Activated naive CD4-positive, alpha-beta T cell treated with anti-CD3 and anti-CD28 coated beads, Interleukin-2, amount 50 U/mL, for 24 hours (primary cell): ENCODE measurements around the gene ATG16L1.
"Not testable (repeated sequence)": the region's sequence is repeated elsewhere in the genome, so short reads cannot be mapped to it uniquely, and the experiment has no call there.

ENCODE experiments used
- H3K27ac Mint-ChIP-seq: one replicate; pipeline ENCODE4 v1.8.0; 2021; ENCODE audit warnings: mild to moderate bottlenecking, mixed read lengths
- H3K27me3 Mint-ChIP-seq: one replicate; pipeline ENCODE4 v1.8.0; 2021; ENCODE audit warnings: mixed read lengths
- H3K36me3 Mint-ChIP-seq: one replicate; pipeline ENCODE4 v1.8.0; 2021; ENCODE audit warnings: mixed read lengths
- H3K4me1 Mint-ChIP-seq: one replicate; pipeline ENCODE4 v1.8.0; 2021; ENCODE audit warnings: mixed read lengths
- H3K4me3 Mint-ChIP-seq: one replicate; pipeline ENCODE4 v1.8.0; 2021; ENCODE audit warnings: mild to moderate bottlenecking, mixed read lengths
- H3K9me3 Mint-ChIP-seq: one replicate; pipeline ENCODE4 v1.8.0; 2021; ENCODE audit warnings: mixed read lengths

ATG16L1 gene

GRCh38 chr2:233321166-233321565 is 69.7 kb downstream of the ATG16L1 start:
- H3K27me3 Mint-ChIP-seq = no peaks in the 10 kb centered on the region
- H3K4me3 Mint-ChIP-seq = no peak overlapping the region
- no peak overlapping the region for H3K27ac Mint-ChIP-seq
- peaks cover 3% of the 10 kb centered on the region for H3K4me1 Mint-ChIP-seq
- no peaks in the 10 kb centered on the region for H3K36me3 Mint-ChIP-seq
- H3K9me3 Mint-ChIP-seq = no peaks in the 10 kb centered on the region

GRCh38 chr2:233323851-233324250 is 72.4 kb downstream of the ATG16L1 start:
- H3K4me1 Mint-ChIP-seq = peaks cover 3% of the 10 kb centered on the region
- no peaks in the 10 kb centered on the region for H3K27me3 Mint-ChIP-seq
- no peaks in the 10 kb centered on the region for H3K9me3 Mint-ChIP-seq
- H3K36me3 Mint-ChIP-seq = no peaks in the 10 kb centered on the region
- no peak overlapping the region for H3K4me3 Mint-ChIP-seq
- H3K27ac Mint-ChIP-seq = no peak overlapping the region

- H3K4me1 Mint-ChIP-seq = peaks cover 8% of the 10 kb centered on the region
- no peak overlapping the region for H3K4me3 Mint-ChIP-seq
- H3K27me3 Mint-ChIP-seq = no peaks in the 10 kb centered on the region
- no peaks in the 10 kb centered on the region for H3K9me3 Mint-ChIP-seq
- H3K36me3 Mint-ChIP-seq = no peaks in the 10 kb centered on the region
- no peak overlapping the region for H3K27ac Mint-ChIP-seq
Observed at GRCh38 chr2:233325256-233325655, 73.8 kb downstream of the ATG16L1 start.

DNA sequence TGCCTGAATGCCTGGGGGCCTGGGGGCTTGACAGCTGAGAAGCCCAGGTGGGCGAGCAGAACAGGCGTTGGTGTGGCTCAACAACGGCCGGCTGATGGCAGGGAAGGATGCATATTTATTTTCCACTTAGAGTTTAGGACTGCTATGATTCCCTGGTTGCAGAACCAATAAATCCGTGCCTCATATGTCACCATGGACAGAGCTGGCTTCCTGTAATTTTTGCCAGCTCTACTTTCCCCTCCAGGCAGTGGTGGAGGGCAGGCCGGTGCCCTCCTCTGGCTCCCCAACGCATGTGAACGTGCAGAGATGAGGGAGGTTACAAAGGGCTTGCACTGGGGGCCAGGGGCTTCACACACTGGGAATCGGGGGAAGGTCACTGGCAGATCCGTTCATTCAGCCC is 74.3 kb downstream of the ATG16L1 start:
- no peak overlapping the region for H3K4me3 Mint-ChIP-seq
- peaks cover 8% of the 10 kb centered on the region for H3K4me1 Mint-ChIP-seq
- no peaks in the 10 kb centered on the region for H3K9me3 Mint-ChIP-seq
- no peaks in the 10 kb centered on the region for H3K36me3 Mint-ChIP-seq
- no peaks in the 10 kb centered on the region for H3K27me3 Mint-ChIP-seq
- peak overlapping the region; percentile 72 for H3K27ac Mint-ChIP-seq

- Mint-ChIP-seq H3K4me3 (no peak overlapping the region), H3K36me3 (no peaks in the 10 kb centered on the region), H3K9me3 (no peaks in the 10 kb centered on the region), H3K27ac (no peak overlapping the region), H3K4me1 (peaks cover 14% of the 10 kb centered on the region), H3K27me3 (no peaks in the 10 kb centered on the region)
Observed at GRCh38 chr2:233326500-233326899, 75.0 kb downstream of the ATG16L1 start.

GRCh38 chr2:233328922-233329321 is 77.4 kb downstream of the ATG16L1 start:
- Mint-ChIP-seq H3K27ac (no peak overlapping the region), H3K27me3 (no peaks in the 10 kb centered on the region)

DNA sequence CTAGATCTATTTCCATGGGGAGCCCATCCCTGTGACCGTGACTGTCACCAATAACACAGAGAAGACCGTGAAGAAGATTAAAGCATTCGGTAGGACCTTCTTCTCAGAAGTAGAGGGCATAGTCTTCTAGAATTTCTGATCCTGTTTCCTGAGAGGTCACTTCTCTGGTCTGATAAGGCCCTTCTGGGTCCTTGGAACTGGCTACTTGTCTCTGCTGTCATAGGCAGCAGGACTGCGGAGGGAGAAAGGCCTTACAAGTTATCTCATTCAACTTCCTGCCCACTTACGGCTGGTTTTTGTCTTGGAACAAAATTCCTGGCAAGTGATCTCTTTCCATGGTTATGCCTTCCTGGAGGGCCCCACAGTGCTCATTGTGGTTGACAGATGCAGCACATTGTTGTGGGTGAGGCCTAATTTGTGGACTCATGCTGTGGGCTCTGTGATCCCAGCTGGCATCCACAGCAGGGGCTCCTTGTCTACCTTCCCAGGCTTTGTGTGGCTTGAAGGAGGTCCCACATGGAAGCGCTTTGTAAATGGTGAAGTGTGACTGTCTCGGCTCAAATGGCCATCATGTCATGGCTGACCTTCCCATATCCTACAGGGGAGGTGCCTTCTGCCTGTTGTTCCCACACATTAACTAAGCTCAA is 78.1 kb downstream of the ATG16L1 start:
- Mint-ChIP-seq H3K9me3 (no peaks in the 10 kb centered on the region), H3K36me3 (no peaks in the 10 kb centered on the region), H3K27me3 (no peaks in the 10 kb centered on the region), H3K27ac (no peak overlapping the region), H3K4me3 (no peak overlapping the region), H3K4me1 (peaks cover 33% of the 10 kb centered on the region)

More at GRCh38 chr2:233328922-233329321, 77.4 kb downstream of the ATG16L1 start:
- Mint-ChIP-seq H3K4me1 (peaks cover 29% of the 10 kb centered on the region), H3K9me3 (no peaks in the 10 kb centered on the region), H3K36me3 (no peaks in the 10 kb centered on the region), H3K4me3 (no peak overlapping the region)

DNA sequence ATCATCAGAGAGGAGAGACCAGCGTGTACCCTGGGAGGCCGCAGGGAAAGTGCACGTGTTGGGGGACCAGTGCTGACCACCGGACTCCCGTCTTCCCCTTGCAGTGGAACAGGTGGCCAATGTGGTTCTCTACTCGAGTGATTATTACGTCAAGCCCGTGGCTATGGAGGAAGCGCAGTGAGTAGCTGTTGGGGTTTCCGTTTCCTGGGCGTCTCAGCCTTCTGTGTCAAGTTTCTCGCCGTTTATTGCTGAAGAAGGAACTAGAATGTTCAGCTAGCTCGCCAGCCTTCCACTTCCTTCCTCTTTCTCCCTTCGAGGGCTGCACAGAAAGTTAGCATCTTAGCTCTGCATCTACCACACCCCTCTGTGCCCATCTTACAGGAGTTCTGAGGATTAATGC is 80.1 kb downstream of the ATG16L1 start:
- Mint-ChIP-seq H3K4me1 (peaks cover 42% of the 10 kb centered on the region), H3K36me3 (no peaks in the 10 kb centered on the region), H3K27ac (peak overlapping the region; percentile 96)

DNA sequence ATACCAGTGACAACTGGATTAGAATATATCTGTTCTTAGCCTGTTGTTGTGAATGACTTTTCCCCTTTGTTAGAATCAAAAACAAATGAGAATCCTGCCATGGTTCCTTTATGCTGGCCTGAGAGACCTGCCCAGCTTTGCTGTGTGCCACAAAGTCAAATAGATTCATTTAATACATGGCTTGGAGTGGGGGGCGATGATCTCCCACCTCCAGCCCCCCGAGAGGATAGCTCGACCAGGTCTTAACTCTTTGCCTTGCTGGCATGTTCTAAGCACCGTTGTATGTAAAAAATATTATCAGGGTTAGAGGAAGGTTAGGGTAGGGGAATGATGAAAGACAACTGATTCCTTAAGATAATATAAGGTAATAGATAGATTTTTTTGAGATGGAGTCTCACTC is 80.7 kb downstream of the ATG16L1 start:
- Mint-ChIP-seq H3K27me3 (no peaks in the 10 kb centered on the region), H3K4me1 (peaks cover 42% of the 10 kb centered on the region), H3K27ac (peak overlapping the region; percentile 96), H3K9me3 (no peaks in the 10 kb centered on the region), H3K36me3 (no peaks in the 10 kb centered on the region), H3K4me3 (peak overlapping the region; percentile 28)

More for the DNA sequence above, 80.1 kb downstream of the ATG16L1 start:
- no peaks in the 10 kb centered on the region for H3K27me3 Mint-ChIP-seq
- H3K9me3 Mint-ChIP-seq = no peaks in the 10 kb centered on the region
- H3K4me3 Mint-ChIP-seq = peak overlapping the region; percentile 66

DNA sequence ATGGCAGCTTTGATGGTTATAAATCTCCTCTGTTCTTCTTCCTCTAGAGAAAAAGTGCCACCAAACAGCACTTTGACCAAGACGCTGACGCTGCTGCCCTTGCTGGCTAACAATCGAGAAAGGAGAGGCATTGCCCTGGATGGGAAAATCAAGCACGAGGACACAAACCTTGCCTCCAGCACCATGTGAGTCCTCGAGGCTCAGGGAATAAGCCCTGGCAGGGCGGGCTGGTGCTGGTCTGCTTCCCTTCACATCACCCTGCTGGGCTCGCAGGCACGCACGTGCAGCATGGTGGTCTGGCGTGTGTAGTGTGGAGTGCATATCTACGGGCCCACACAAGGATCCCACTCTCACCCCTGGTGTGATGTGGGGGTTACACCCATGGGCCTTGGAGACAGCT is 83.4 kb downstream of the ATG16L1 start:
- Mint-ChIP-seq H3K36me3 (no peaks in the 10 kb centered on the region), H3K27me3 (no peaks in the 10 kb centered on the region), H3K27ac (no peak overlapping the region), H3K9me3 (no peaks in the 10 kb centered on the region), H3K4me3 (peak overlapping the region; percentile 19), H3K4me1 (peaks cover 45% of the 10 kb centered on the region)

- H3K27me3 Mint-ChIP-seq, H3K9me3 Mint-ChIP-seq, H3K36me3 Mint-ChIP-seq, H3K4me3 Mint-ChIP-seq: not testable (repeated sequence)
- peak overlapping the region; percentile 70 for H3K27ac Mint-ChIP-seq
- peaks cover 43% of the 10 kb centered on the region for H3K4me1 Mint-ChIP-seq
Observed at GRCh38 chr2:233336091-233336490, 84.6 kb downstream of the ATG16L1 start.

DNA sequence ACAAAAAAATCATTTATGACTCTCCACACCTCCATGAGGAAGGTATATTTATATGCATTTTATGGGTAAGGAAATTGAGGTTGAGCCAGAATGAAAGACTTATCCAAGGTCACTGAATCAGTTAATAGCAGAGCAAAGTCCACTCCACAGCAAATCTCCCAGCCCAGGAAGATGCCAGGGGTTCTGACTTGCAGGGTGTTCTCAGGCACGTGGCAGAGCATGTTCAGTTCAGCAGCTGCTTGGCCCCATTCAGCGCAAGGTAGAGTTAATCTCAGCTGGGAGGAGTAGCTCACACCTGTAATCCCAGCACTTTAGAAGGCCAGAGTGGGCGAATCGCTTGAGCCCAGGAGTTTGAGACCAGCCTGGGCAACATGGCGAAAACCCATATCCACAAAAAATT is 85.1 kb downstream of the ATG16L1 start:
- Mint-ChIP-seq H3K9me3 (no peaks in the 10 kb centered on the region), H3K4me3 (no peak overlapping the region), H3K27me3 (no peaks in the 10 kb centered on the region), H3K4me1 (peaks cover 38% of the 10 kb centered on the region), H3K27ac (no peak overlapping the region), H3K36me3 (peaks cover 1% of the 10 kb centered on the region)

- H3K4me1 Mint-ChIP-seq = peaks cover 30% of the 10 kb centered on the region
- peaks cover 1% of the 10 kb centered on the region for H3K36me3 Mint-ChIP-seq
- peak overlapping the region; percentile 55 for H3K27ac Mint-ChIP-seq
- H3K4me3 Mint-ChIP-seq = no peak overlapping the region
- no peaks in the 10 kb centered on the region for H3K27me3 Mint-ChIP-seq
- H3K9me3 Mint-ChIP-seq = no peaks in the 10 kb centered on the region
Observed at GRCh38 chr2:233338046-233338445, 86.6 kb downstream of the ATG16L1 start.

DNA sequence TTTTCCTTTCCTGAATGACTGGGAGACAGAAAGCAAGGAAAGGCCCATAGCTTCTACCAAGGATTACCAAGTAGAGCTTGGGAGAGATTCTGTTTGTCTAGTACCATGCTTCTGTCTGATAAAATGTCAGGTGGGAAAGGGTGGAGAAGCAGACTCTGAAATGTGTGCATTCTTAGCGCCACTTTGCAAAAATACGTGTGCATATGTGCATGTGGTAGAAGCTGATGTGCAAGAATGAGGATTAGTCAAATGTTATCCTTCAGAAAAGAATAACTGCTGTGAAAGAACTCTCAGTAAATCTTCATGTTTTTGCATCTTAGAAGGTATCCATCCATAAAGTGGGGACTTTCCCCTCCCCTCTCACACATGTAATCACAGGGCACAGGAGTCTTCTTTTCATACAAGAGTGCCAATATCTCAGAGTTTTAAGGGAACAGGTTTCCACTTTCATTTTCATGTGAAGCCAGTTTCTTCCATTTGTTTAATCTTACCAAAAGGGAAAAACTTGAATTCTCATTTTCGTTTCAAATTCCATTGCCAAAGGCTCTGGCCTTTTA is 87.4 kb downstream of the ATG16L1 start:
- no peak overlapping the region for H3K27ac Mint-ChIP-seq
- H3K9me3 Mint-ChIP-seq = no peaks in the 10 kb centered on the region
- H3K4me3 Mint-ChIP-seq = no peak overlapping the region
- H3K27me3 Mint-ChIP-seq = no peaks in the 10 kb centered on the region
- peaks cover 22% of the 10 kb centered on the region for H3K4me1 Mint-ChIP-seq
- peaks cover 1% of the 10 kb centered on the region for H3K36me3 Mint-ChIP-seq

GRCh38 chr2:233339427-233339826 is 88.0 kb downstream of the ATG16L1 start:
- no peaks in the 10 kb centered on the region for H3K27me3 Mint-ChIP-seq
- no peak overlapping the region for H3K27ac Mint-ChIP-seq
- H3K9me3 Mint-ChIP-seq = no peaks in the 10 kb centered on the region
- peaks cover 17% of the 10 kb centered on the region for H3K4me1 Mint-ChIP-seq
- peaks cover 1% of the 10 kb centered on the region for H3K36me3 Mint-ChIP-seq
- H3K4me3 Mint-ChIP-seq = no peak overlapping the region

GRCh38 chr2:233341296-233341695 is 89.8 kb downstream of the ATG16L1 start:
- Mint-ChIP-seq H3K4me1 (peaks cover 8% of the 10 kb centered on the region), H3K9me3 (no peaks in the 10 kb centered on the region), H3K36me3 (peaks cover 1% of the 10 kb centered on the region), H3K27ac (no peak overlapping the region), H3K27me3 (no peaks in the 10 kb centered on the region), H3K4me3 (no peak overlapping the region)

- Mint-ChIP-seq H3K27me3 (no peaks in the 10 kb centered on the region), H3K36me3 (peaks cover 1% of the 10 kb centered on the region), H3K4me3 (no peak overlapping the region), H3K9me3 (no peaks in the 10 kb centered on the region), H3K27ac (no peak overlapping the region), H3K4me1 (peaks cover 8% of the 10 kb centered on the region)
Observed at GRCh38 chr2:233342301-233342700, 90.8 kb downstream of the ATG16L1 start.
